NOMO-1 treated with DMSO at 0.1 percent for 48 hours (cell line): ENCODE data around the gene SPOP.

Experiments used
- DNase-seq: peaks from one replicate; lab custom pipeline; 2025; ENCODE audit not compliant: unreplicated experiment; lab: John Stamatoyannopoulos, UW

Gene SPOP

DNA sequence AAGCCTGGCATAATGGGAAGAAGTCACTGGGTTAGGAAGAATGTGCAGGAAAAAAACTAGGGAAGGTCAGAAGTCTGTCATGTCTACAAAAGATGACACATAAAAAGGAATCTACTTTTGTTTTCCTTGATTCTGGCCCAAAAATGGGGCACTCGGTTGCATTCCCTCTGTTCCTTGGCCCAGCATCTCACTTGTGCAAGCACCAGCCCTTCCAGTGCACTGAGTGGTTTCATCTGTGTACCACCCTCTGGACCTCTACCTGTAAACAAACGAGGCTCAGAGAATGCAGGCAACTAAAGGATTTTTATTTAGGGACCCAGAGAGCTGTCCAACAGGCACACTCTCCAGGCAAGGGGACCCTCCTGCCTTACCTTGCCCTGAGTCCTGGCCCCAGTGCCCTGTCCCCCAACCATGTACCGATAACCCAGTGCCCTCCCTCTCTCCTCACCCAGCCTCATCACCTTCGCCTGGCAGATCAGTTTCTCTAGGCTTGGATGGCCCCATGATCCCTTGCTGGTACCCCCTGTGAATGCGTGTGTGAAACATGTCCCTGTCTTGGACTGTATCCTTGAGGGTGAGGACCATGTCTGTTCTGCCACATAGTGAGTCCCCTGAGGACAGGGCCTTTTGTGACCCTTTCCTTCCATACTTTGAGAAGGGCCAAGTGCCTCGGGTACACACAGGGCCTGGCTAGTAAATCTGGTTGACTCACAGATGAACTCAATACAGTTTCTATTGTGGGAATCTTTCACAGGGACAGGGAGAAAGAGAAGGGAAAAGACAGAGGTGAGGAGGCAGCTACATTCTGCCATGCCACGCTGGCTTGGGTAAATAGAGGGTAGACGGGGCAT is 88.9 kb downstream of the SPOP start:
- DNase-seq, result no peak

DNA sequence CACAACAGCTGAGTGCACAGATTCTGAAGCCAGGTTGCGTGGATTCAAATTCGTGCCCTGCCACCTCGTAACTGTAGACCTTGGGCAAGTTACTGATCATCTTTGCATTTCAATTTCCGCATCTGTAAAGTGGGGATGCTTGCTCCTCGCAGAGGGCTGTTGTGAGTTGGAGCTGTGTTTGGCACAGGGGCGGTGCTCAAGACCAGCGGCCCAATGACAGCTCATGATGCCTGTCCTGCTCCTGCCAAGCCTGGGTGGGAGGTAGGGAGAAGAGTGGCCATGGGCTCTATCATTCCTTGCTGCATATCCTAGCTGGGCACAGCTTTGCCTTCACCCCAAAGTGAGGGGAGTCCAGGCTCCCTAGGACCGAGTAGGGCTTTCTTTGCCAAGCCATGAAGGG is 89.6 kb downstream of the SPOP start:
- no peak for DNase-seq

DNA sequence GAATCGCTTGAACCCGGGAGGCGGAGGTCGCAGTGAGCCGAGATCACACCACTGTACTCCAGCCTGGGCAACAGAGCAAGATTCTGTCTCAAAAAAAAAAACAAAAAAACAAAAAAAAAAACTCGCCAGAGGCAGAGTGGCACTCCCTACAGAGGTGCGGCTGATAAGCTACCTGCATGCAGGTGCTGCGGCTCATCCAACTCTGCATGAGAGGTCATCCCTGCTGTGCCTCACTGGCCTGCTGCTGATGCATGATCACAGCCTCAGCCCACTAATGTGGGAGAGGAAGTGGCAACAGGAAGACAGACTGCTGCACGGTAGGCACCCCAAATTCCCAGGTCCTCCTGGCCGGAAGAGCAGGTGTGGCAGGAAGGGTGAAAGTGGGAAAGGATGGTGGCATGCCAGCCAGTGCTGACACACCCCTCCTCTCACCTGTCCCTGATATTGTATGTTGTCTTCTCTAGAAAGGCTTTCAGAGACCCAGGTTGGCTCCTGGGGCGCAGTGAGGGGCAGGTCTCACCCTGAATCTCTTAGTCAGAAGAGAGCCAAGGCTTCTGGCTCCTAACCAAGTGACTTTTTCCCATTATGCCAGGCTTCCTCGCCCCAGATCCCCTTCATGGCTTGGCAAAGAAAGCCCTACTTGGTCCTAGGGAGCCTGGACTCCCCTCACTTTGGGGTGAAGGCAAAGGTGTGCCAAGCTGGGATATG is 90.4 kb downstream of the SPOP start:
- DNase-seq, result no peak

DNA sequence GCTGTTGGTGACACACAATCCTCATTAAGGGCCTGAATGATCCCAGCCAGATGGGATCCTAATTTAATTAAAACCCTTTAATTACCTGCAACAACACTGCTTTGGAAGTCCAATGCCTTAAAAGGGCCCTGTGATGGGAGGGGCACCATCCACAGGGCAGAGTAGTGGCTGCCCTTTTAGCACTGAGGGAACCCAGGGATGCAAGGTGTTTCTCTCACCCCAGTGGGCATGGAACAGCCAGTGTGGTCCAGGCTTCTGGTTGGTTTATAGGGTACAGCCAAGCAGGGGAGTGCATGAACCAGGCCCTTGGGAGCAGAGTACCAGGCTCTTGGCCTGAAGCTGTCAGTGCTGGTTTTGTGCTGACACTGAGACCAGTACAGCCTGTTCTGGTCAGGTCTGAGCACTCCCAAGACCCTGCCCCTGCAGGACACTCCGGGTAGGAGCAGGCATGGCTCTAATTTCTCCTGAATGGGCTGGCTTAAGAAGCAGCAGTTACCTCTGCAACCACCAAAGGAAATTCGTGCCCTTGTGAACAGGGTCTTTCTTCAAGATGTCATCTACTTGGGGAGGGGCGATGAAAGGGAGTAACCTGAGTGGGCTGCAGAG is 92.4 kb downstream of the SPOP start:
- no peak for DNase-seq

DNA sequence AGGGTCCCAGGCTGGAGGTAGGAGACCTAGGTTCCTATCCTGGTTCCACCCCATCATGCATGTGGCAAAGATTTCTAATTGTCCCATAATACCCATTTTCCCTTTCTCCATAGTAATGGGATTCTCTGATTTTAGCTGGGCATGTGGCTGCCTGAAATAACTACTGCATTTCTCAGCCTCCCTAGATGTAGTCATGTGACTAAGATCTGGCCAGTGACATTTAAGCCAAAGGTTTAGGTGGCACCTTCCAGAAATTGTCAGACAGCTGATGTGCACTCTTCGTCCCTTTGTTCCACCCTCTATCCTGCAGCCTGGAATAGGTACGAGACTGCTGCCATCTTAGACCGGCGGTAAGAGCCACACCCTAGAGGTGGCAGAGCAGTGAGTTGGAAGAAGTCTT is 94.0 kb downstream of the SPOP start:
- DNase-seq, result no peak

DNA sequence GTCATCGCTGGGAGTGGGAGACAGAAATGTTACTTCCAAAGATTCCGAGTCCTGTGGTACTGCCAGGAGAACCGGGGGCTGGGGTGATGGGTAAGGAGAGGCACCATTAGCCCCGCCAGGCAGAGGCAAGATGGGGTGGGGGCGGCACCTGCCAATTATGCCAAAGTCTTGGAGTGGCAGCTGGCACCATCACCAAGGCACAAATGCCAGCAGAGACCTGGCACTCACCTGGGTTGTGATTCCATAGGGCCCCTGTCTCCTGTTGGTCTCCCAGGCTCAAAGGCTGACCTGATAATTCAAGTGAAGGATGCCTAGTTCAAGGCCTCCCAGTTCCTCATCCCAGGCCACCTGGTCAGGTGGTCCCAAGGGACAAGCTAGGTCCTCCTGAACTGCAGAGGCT is 94.7 kb downstream of the SPOP start:
- DNase-seq, result no peak

DNA sequence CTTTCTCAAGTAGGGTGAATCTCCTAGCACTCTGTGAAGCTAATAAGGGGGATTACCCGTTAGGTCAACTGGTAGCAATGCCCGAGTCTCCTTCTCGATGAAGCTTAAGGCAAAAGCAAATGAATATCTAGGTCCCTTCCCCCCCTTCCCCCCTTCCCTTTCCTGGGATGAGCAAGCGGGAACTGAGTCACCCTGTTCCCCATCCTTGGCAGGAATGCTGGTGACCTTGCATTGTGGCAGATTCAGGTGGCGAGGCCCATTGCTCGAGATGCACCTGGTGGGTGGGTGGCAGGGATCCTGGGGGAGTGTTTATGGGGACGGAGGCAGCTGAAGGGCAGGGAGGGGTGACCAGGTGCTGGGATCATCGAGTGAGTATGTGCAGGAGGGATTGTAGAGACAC is 95.1 kb downstream of the SPOP start:
- DNase-seq, result no peak

DNA sequence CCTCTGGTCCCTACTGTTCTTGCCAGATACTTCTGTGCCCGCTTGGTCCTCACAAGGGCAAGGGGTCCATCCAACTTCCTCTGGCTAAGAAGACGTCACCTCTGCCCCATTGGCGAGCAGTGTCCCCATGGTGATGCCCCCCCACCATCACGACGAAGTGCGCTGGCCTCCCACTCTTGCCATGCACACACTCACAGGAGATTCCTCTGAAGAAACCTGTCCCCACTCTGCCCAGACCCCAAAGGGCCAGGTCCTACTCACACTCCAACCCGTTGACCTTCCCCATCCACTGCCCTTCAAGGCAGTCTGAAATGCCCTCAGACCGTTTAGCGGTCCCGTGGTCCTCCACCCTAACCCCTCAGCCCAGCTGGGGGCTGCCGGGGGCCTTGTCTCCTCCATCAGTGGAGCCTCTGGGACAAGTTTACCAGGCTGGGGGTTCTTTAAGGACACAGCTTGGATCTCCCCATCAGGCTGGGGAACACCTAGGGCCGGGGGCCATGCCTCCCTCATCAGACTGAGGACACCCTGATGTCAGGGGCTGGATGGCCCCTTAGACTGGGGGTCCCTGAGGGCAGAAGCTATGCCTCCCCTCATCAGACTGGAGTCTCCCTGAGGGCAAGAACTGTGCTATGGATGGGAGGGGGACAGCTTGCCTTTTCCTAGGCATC is 95.7 kb downstream of the SPOP start:
- DNase-seq, result no peak

DNA sequence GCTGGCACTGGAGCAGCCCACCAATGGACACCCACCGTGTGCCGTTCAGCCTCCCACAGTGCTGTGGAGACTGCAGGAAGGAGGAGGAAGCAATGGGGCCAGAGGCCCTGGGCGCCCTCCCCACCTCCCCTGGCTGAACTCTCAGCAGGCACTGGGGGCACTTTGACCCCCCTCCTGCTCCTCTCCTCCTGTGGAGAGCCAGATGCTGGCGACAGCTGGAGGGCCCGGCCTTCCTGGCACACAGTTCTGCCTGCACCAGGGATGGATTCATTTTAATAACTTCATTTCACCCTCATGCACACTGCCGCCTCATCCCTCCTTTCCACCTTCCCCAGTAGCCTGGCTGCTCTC is 96.3 kb downstream of the SPOP start:
- DNase-seq, result no peak

DNA sequence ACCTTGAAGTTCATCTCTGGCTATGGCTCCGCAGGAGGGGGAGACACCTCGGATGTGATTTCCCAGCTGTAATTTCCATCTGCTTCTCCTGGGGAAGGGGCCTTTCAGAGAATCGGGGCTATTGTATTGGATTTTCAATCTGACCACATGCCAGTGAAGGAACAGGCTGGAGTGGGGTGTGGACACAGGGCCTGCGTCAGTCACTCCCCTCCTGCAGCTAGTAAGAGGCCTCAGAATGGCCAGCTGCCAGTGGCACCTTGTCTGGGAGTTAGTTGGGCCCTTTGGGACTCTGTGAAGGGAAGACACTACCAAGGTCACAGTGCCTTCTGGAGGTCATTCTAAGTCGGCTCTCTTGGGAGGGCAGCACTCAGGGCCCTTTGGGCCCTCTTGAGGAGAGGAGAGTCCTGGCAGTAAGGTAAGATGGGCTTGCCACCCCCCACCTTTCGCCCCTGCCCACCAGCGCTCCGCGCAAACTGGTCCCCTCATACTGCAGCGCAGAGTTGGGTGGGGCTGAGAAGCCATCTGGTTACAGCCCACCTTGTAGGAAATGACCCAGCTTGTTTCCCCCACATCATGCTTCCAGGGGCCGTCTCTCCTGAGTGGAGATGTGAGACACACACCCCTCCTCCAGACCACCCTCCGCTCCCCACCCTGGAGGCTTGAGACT is 96.8 kb downstream of the SPOP start:
- no peak for DNase-seq

DNA sequence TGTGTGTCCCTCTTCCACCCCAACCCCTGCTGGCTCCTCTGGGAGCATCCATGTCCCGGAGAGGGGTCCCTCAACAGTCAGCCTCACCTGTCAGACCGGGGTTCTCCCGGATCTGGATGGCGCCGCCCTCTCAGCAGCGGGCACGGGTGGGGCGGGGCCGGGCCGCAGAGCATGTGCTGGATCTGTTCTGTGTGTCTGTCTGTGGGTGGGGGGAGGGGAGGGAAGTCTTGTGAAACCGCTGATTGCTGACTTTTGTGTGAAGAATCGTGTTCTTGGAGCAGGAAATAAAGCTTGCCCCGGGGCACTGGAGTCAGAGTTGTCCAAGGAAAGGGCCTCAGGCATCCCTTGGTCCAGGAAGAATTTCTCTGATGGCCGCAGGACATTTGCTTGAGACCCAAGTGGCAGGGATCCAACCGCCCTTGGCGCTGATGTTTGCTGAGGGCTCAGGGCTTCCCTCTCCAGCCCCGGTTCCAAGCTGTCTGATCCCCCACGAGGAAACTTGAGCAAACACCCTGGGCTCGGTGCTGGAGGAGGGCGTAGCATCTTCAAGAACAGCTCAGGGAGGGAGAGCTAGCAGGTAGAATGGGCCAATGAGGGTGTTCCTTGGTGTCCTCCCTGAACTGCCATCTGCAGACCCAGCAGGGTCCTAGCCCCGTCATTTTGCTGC is 97.7 kb downstream of the SPOP start:
- no peak for DNase-seq

DNA sequence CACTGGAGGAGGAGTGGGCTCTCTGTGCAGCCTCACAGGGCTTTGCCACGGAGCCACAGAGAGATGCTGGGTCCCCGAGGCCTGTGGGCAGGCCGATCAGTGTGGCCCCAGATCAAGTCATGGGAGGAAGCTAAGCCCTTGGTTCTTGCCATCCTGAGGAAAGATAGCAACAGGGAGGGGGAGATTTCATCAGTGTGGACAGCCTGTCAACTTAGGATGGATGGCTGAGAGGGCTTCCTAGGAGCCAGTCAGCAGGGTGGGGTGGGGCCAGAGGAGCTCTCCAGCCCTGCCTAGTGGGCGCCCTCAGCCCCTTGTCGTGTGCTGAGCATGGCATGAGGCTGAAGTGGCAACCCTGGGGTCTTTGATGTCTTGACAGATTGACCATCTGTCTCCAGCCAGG is 98.4 kb downstream of the SPOP start:
- DNase-seq, result no peak

DNA sequence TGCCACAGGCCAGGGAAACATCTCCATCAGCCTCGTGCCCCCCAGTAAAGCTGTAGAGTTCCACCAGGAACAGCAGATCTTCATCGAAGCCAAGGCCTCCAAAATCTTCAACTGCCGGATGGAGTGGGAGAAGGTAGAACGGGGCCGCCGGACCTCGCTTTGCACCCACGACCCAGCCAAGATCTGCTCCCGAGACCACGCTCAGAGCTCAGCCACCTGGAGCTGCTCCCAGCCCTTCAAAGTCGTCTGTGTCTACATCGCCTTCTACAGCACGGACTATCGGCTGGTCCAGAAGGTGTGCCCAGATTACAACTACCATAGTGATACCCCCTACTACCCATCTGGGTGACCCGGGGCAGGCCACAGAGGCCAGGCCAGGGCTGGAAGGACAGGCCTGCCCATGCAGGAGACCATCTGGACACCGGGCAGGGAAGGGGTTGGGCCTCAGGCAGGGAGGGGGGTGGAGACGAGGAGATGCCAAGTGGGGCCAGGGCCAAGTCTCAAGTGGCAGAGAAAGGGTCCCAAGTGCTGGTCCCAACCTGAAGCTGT is 98.9 kb downstream of the SPOP start:
- DNase-seq, result no peak

DNA sequence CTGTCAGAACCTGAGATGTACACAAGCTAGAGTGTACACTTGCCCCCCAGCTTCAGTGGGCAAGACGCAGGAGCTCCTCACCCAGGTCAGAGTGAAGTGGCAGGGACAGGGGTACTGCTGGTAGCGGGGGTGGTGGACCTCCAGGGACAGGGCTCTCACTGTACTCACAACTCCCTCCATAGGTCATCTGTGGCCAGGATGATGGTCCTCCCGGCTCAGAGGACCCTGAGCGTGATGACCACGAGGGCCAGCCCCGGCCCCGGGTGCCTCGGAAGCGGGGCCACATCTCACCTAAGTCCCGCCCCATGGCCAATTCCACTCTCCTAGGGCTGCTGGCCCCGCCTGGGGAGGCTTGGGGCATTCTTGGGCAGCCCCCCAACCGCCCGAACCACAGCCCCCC is 99.5 kb downstream of the SPOP start:
- DNase-seq, result no peak

DNA sequence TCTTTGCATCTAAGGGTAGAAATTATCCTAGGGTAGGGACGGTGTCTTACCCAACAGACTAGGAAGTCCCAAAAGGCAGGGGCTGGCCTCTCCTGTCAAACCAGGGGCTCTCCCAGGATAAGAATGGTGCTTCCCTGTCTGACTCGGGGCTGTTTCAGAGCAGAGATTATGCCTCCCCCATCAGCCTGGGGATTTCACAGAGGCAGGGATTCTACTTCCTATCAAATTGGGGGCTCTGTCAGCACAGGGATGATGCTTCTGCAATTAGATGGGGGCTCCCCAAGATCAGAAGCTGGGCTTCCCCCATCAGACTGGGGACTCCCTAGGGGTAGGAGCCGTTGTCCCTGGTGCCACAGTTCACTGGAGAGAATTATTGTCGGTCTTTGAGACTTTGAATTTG is 99.9 kb downstream of the SPOP start:
- DNase-seq, result no peak

DNA sequence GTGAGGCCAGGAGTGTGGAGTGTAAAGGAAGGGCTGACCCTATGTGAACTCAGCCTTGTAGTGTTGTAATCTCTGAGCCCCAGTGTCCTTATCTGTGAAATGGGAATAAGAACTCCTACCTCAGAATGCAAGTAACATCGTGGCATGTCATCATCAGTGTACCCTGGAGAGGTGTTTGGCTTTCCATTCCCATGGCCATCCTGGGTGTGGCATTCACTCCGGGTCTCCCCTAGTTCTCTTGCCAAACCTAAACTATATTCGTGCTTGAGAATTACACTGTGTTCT is 100.3 kb downstream of the SPOP start:
- no peak for DNase-seq

DNA sequence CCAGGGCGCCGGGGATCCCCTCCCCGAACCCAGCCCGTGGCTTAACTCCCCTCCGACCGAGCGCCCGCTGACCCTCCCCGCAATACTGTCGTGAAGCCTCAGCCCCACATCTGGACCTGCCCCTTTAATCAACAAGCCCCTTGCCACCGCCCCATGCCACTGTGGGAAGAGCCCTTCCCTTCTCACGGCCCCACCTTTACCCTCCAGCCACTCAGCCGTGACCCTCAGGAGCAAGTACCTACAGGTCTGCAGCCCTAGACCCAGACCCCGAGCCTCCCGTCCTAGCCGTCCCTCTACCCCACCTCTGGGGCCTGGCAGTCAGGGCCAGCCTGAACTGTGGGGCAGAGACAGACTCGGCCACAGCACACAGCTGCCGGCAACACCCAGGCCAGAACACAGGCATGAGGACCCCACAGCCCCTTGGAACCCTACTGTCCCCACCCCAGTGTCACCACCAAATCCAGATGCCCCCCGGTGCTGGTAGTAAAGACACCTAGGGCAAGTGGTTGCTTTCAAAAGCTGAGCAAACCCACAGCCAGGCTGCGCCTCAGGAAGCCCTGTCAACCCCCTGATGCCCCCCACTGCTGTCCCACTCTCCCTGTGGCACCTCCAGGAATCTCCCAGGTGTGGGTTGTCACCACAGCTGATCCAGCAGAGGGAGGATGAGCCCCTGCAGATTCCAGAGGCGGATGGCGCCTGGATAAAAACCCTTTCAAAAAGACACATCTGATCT is 100.8 kb downstream of the SPOP start:
- no peak for DNase-seq

DNA sequence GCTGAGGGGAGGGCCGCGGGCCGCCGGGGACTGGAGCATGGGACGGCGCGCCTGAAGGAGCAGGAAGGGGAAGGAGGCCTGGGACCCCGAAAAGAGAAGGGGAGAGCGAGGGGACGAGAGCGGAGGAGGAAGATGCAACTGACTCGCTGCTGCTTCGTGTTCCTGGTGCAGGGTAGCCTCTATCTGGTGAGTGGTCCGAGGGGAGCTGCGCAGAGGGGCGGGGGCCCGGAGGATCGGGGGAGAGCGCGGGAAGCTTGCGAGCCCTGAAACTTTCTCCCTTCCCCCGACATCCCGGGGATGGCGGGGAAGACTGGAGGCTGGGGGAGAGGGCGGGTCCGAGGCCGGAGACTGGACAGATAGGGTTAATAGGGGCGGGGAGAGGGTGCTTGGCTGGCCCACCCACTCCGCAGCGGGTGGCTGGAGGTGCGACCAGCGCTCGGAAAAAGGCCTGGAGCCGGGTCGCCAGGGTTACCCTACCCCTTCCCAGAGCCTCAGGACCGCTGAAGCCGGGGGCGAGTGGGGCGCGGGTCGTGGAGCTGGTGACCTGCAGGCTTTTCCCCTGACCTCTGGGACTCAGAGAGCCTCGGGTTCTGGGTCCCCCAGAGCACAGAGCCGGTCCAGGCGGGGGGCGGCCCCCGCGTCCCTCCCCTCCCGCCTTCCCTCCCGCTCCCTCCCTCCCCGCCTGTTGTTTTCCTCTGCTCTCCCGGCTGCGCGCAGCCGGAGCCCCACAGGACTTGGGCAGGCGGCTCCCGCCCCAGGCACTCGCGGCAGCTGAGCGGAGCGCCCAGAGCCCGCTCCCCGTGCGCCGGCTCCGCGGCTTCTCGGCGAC is 101.6 kb downstream of the SPOP start:
- no peak for DNase-seq

DNA sequence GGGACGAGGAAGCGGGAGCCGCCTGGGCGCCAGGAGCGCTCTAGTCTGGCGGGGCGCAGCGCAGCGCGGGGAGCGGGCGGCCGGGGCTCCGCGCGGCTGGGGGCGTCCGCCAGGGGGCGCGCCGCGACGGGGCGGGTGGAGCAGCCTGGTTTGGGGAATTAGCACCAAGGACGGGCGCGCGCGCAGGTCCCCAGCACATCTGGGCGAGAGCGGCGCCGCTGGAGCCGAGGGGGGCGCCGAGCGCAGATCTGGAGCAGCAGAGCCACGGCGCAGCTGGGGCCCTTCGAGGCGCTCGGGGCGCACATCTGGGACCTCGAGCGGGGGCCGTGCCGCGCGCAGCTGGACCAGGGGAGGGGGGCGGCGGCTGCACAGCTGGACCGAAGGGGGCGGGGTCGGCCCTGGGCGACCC is 102.2 kb downstream of the SPOP start, which contains the start of gene NXPH3:
Gene NXPH3, plus strand, starts transcription at position 193 of the 409 bp plus-strand sequence. CDS start 349 bp downstream, outside the sequence.
- DNase-seq, result no peak
